Measurements from ENCODE around the gene PC.

The PC gene

DNA sequence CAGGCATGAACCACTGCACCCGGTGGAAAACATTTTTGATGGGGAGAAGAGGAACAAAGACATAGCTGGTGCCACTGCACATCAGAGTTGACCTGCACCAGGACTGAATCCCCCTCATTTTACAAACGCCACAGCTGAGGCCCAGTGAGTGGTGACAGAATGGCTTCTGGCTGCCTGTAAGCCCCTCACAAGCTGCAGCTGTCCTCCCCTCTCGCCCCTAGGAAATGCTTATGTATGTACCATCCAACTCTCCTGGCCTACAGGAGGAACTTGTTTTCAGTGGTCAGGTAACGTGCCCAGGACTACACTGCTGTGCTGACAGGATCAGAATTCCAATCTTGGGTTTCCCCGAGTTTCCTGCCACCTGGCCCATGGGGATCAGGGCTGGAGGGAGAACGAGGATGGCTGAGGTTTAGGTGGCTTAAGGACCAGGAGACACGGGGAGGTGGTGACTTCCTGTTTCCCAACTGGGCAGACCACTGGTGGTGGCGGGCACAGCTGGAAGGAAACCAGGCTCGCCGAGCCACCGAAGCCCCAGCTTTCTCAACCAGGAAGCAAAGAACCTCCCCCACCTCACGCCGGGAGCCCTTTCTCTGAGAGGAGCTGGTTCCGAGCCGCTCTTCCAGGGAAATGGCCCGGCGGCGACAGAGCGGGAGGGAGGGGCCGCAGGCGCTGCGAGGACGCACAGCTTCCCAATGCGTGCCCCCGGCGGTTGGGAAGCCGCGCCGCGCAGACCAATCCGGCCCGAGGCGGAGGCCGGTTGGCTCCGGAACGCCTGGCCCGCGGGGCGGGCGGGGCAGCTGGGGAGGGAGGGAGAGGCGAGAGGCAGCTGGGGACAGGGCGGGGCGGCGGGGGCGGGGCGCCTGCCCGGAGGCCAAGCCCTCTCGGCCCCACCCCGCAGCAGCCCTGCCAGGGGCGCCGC is 102.3 kb downstream of the PC start:
- TF ChIP-seq, protein P1, sequence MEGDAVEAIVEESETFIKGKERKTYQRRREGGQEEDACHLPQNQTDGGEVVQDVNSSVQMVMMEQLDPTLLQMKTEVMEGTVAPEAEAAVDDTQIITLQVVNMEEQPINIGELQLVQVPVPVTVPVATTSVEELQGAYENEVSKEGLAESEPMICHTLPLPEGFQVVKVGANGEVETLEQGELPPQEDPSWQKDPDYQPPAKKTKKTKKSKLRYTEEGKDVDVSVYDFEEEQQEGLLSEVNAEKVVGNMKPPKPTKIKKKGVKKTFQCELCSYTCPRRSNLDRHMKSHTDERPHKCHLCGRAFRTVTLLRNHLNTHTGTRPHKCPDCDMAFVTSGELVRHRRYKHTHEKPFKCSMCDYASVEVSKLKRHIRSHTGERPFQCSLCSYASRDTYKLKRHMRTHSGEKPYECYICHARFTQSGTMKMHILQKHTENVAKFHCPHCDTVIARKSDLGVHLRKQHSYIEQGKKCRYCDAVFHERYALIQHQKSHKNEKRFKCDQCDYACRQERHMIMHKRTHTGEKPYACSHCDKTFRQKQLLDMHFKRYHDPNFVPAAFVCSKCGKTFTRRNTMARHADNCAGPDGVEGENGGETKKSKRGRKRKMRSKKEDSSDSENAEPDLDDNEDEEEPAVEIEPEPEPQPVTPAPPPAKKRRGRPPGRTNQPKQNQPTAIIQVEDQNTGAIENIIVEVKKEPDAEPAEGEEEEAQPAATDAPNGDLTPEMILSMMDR (IDR thresholded peaks at IDR 0.05; ENCODE audit: extremely low read depth, missing control alignments), result no peak
- peak; percentile 100 for DNase-seq (ENCODE audit: low spot score)

DNA sequence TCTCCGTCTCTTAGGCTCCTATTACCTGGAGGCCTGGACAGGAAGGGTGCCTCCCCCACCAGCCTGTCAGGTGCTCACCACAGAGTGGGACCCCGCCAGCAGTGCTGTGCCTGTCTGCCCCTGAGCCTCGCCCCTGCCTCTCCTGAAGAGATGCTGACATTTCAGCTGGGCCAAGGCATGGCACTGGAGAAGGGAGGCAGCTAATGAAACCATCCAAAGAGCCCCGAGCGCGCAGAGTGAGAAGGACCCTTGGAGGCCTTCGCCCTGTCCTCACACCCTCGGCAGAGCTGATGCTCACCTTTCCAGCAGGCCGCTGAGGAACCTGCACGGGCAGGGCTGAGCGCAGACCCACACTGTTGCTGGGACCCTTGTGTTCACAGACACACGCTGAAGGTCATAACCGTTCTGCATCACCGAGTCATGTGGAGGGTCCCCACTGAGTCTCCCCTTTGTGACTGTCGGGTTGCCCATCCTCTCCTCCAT is 103.4 kb downstream of the PC start:
- TF ChIP-seq, protein P1 (IDR thresholded peaks at IDR 0.05; ENCODE audit: extremely low read depth, missing control alignments), result no peak
- no peak for DNase-seq (ENCODE audit: low spot score)

DNA sequence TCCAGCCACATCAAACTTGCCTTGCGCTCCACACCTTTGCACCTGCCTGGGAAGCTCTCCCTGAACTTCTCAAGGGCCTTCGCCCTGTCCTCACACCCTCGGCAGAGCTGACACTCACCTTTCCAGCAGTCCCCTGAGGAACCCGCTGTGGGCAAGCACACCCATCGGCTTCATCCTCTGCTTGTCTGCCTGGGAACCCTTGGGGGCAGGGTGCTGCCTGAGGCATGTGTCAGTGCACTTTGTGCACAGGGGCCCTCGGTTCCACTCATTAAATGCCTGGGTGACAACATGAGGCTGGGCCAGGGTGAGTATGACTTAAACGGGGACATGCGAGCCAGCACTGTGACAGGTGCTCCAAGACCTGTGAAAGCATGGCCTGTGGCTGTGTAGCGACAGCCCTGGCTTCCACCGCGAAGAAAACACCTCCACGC is 103.9 kb downstream of the PC start:
- no peak for DNase-seq (ENCODE audit: low spot score)
- TF ChIP-seq, protein P1 (IDR thresholded peaks at IDR 0.05; ENCODE audit: extremely low read depth, missing control alignments), result no peak

DNA sequence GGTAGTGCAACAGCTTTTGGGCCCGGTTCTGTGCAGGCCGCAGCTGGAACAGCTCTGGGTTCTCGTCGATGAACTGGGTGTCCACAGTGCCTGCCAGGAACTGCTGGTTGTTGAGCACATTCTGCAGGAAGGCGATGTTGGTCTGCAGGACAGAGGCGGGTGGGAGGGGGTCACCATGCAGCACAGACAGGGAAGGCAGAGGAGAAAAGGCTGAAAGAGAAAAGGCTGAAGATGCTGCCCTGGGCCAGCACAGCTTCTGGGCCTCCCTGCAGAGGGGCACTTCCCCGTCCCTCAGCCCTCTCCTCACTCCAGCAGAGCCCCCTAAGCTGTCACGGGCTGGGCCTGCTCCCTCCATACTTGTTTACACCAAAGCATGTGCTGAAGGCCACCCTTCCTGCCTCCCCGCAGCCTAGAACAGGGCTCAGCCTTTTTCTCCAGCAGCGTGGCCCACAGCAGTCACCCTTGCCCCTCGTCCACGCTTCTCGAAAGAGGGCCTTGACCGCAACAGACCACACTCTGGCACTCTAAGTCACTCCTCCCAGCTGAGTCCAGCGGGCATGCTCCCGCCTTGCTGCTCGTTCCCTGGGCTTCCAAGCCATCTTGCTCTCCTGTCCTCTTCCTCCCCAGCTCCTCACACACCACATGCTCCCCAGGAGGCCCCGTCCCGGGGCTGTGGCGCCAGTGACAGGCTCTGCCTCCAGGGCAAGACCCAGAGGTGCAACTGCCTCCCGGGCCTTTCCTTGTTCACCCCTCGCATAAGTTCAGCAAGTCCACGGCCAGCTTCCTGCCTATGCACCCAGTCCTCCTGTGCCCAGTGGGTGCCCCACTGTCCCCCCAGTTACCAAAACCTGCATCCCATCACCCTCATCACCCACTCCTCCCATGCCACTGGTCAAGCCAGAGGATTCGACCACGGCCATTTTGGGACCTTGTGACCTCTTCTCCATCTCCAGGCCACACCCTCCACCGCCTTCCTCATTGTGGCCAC is 104.6 kb downstream of the PC start:
- TF ChIP-seq, protein P1 (IDR thresholded peaks at IDR 0.05; ENCODE audit: extremely low read depth, missing control alignments), result no peak
- DNase-seq (ENCODE audit: low spot score), result no peak

DNA sequence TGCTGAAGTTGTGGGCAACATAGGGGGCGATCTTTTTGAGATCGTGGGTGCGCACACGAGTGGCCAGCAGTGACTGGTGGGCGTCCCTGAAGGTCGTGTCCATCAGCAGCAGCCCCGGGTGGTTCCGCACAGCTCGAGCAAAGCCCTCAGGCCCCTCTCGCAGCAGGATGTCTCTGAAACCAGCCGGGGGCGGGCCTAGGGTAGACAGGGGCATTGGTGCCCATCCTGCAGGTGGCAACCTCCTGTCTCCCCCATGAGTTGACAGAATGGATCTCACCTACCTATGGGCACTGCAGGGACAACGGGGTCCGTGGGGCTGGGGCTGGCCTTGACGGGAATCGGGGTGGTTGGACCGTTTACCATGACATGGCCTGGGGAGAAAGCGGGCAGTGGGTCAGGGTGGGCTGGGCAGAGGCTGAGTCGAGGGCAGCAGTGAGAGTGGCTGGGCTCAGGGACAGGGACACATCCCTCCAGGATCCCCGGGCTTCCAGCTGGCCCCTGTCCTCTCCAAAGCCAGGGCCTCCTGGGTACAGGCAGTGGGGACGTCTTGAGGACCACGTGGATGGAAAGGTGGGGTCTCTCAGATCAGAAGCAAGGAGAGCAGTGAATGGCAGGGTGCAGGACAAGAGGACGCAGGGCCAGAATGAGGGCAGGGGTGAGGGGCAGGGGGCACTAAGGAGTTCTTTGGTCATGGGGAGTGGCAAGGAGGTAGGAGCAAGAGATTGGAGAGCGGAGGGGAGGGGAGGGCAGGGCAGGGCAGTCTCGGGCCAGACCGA is 105.5 kb downstream of the PC start:
- TF ChIP-seq, protein P1 (IDR thresholded peaks at IDR 0.05; ENCODE audit: extremely low read depth, missing control alignments), result no peak
- no peak for DNase-seq (ENCODE audit: low spot score)

DNA sequence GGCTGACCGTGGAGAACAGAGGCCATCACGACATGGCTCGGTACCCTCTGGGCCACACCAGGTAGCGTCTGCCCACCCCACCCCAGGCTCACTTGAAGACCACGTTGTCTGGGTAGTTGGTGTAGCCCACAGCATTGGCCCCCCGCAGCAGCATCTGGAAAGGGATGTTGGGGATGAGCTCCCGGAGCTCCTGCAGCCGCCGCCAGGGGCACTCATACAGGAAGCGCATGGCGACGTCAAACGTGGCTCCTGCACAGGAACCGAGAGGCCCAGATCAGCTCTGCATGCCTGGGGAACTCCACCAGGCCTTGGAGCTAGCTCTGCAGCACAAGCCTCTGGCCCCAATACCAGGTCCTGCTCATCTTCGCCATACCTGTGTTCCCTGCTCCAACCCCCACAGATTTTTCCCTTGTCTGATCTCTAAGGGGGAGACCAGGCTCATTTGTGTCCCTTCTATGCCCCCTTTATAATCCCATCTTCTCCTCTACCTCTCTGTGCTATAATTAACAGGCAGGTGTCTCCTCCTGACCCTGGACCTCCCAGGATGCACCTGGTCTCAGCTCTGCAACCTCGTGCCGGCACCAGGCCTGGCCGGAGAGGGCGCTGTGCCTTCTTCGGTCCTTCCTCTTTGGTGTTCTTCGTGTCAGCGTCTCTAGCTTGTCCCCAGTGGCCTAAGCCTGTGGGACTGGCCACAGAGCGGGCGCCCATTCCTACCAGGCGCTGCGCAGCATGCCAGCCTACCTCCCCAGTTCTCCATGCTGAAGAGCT is 106.3 kb downstream of the PC start:
- TF ChIP-seq, protein P1 (IDR thresholded peaks at IDR 0.05; ENCODE audit: extremely low read depth, missing control alignments), result peak; percentile 2
- DNase-seq (ENCODE audit: low spot score), result peak; percentile 68

All from GM20000 (cell line).